ENCODE measurements around the gene DLG2.

DNA sequence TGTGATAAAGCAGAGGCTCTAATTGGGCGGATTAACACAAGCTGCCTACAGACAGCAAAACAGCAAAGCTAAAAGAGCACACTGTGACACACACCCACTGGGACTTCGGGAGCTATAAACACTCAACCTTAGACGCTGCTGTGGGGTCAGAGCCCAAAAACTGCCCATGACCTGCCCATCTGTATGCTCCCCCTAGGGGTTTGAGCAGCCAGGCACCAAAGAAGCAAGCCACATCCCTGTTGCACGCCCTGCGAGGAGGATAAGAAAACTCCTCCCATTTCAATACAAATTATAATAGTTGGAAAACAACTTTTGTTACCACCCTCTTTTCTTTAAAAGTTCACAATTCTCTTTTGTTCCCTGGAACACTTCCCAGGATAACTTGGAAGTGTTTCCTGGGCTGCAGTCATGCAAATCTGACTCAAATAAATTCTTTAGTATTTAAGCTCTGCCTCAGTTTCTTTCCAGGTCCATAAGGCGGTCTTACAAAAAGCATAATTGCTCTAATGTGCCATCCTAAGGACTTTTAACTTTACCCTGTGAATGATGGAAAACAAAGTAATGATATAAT is 86.4 kb downstream of the DLG2 start:
- TF ChIP-seq, protein P1, sequence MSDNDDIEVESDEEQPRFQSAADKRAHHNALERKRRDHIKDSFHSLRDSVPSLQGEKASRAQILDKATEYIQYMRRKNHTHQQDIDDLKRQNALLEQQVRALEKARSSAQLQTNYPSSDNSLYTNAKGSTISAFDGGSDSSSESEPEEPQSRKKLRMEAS (IDR thresholded peaks at IDR 0.05), result no peak
- TF ChIP-seq EZH2 (IDR thresholded peaks at IDR 0.05; ENCODE audit: low read depth, low read length, severe bottlenecking), result no peak
- TF ChIP-seq USF2 (IDR thresholded peaks at IDR 0.05; ENCODE audit: low read length), result no peak
- no peak for TF ChIP-seq POLR2A (IDR thresholded peaks at IDR 0.05; ENCODE audit: control extremely low read depth in 1 of 2, low read depth in 2 of 2, low read length in 2 of 2)
- no peak for TF ChIP-seq ASH2L (IDR thresholded peaks at IDR 0.05; ENCODE audit: low read length)
- no peak for TF ChIP-seq ZNF274 (IDR thresholded peaks at IDR 0.05; ENCODE audit: borderline replicate concordance, extremely low read depth, low read length)
